ENCODE results near the gene PIAS1.

- TF ChIP-seq, protein P1, sequence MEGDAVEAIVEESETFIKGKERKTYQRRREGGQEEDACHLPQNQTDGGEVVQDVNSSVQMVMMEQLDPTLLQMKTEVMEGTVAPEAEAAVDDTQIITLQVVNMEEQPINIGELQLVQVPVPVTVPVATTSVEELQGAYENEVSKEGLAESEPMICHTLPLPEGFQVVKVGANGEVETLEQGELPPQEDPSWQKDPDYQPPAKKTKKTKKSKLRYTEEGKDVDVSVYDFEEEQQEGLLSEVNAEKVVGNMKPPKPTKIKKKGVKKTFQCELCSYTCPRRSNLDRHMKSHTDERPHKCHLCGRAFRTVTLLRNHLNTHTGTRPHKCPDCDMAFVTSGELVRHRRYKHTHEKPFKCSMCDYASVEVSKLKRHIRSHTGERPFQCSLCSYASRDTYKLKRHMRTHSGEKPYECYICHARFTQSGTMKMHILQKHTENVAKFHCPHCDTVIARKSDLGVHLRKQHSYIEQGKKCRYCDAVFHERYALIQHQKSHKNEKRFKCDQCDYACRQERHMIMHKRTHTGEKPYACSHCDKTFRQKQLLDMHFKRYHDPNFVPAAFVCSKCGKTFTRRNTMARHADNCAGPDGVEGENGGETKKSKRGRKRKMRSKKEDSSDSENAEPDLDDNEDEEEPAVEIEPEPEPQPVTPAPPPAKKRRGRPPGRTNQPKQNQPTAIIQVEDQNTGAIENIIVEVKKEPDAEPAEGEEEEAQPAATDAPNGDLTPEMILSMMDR (IDR thresholded peaks at IDR 0.05) = no peak
- no peak for TF ChIP-seq POLR2A (IDR thresholded peaks at IDR 0.05)
Observed at GRCh38 chr15:68152342-68152741, 98.2 kb downstream of the PIAS1 start.
